Measurements from ENCODE around the gene MLH1.

GRCh38 chr3:36954452-36955134 lies 38.7 kb upstream of the MLH1 start:
- TF ChIP-seq YY1 (IDR thresholded peaks at IDR 0.05; ENCODE audit: insufficient read depth, insufficient read length) (no peak), ZNF274 (IDR thresholded peaks at IDR 0.05; ENCODE audit: low read depth, low read length) (no peak)
